OCI-LY1 (cell line): Measurements from ENCODE around the gene SNRNP200.

Experiments used
- CTCF ChIP-seq: fragments of 200-600 bp; sonication (generic), shearing (Covaris generic); IDR thresholded peaks from 2 replicates; pipeline ENCODE4 v1.5.1; 2017; ENCODE audit warnings: mild to moderate bottlenecking, antibody characterized with exemption, low read length, moderate library complexity, mixed read lengths
- EZH2 ChIP-seq: fragments of 200-600 bp; sonication (generic), shearing (Covaris generic); IDR thresholded peaks from 2 replicates; pipeline ENCODE4 v1.8.0; 2017; ENCODE audit warnings: borderline replicate concordance, mixed run types, mild to moderate bottlenecking, antibody characterized with exemption, low read length, moderate library complexity, mixed read lengths

- TF ChIP-seq CTCF = no peak
- no peak for TF ChIP-seq EZH2
Observed at GRCh38 chr2:96238266-96238665, 67.1 kb downstream of the SNRNP200 start.
